HepG2 (cell line): ENCODE data around the gene ARFGEF3. TPM values are rescaled to one million over a fixed set of nuclear protein-coding genes. Genes with fewer than 3 reads are reported as not detected.

Source experiments
- ATAC-seq: fragments of 200-7000 bp; cut with Tn5 transposase; 3 replicates; pipeline ENCODE4 v1.9.1; 2020; ENCODE audit warnings: mild to moderate bottlenecking, moderate library complexity
- BruUV-seq: library from RNA; stranded (reverse); fragments of 400-500 nt; replicated peaks from 2 replicates; lab custom pipeline; 2021; lab: Mats Ljungman, UMichigan
- CTCF ChIA-PET: fragments of 300-600 bp; formaldehyde crosslinking; extraction: SDS; loops from one replicate; lab custom pipeline; 2021; ENCODE audit warnings: low total read pairs, inconsistent platforms, low intra/inter-chr PET ratio; lab: Yijun Ruan, JAX
- POLR2A ChIA-PET: fragments of 350-600 bp; sonication (Branson Sonifier 250); formaldehyde crosslinking; loops from one replicate; lab custom pipeline; 2020; ENCODE audit warnings: antibody characterized with exemption, inconsistent platforms; lab: Yijun Ruan, JAX
- DNase-seq: peaks from one replicate; pipeline ENCODE4 v3.0.0-alpha.2; 2015; ENCODE audit warnings: low spot score
- FAIRE-seq: peaks from 3 replicates; lab custom pipeline; 2011; peaks lifted over from hg19 to GRCh38; lab: Jason Lieb, UNC
- H2AFZ ChIP-seq: one replicate; pipeline ENCODE4 v1.6.1; 2011; ENCODE audit warnings: low read length, inconsistent platforms
- H3K27ac ChIP-seq: fragments of 300-600 bp; 3 replicates; pipeline ENCODE4 v1.8.0; 2011; ENCODE audit warnings: mixed run types, mild to moderate bottlenecking, mixed read lengths, low read length, inconsistent platforms; ENCODE audit not compliant: insufficient read depth; ENCODE audit errors: extremely low read length
- H3K27me3 ChIP-seq, 2 experiments: fragments of 200-600 bp in 1 of 2; 2 replicates in 1 of 2; 3 replicates in 1 of 2; pipeline versions ENCODE4 v1.6.0 to v1.8.0; 2011; ENCODE audit warnings: low read length in 2 of 2, mild to moderate bottlenecking in 2 of 2, moderate library complexity in 2 of 2, inconsistent platforms in 1 of 2; ENCODE audit not compliant: insufficient read depth in 2 of 2, control insufficient read depth in 1 of 2
- H3K36me3 ChIP-seq, 2 experiments: fragments of 200-600 bp in 1 of 2; replicated peaks in 1 of 2; 2 replicates in 1 of 2; 3 replicates in 1 of 2; pipeline versions ENCODE4 v1.5.1 to v1.8.0; 2011; ENCODE audit warnings: low read length in 2 of 2, inconsistent platforms in 1 of 2; ENCODE audit not compliant: insufficient read depth in 2 of 2, control insufficient read depth in 1 of 2
- H3K4me1 ChIP-seq: 2 replicates; pipeline ENCODE4 v1.5.1; 2012; ENCODE audit warnings: low read length, inconsistent platforms; ENCODE audit not compliant: insufficient read depth
- H3K4me2 ChIP-seq: 2 replicates; pipeline ENCODE4 v1.6.0; 2011; ENCODE audit warnings: low read depth, low read length, inconsistent platforms
- H3K4me3 ChIP-seq, 3 experiments: fragments of 200-600 bp in 1 of 3; sonication (generic), shearing (Covaris generic) in 1 of 3; replicated peaks in 1 of 3; 2 replicates each; pipeline ENCODE4 v1.5.1; 2011 to 2016; ENCODE audit warnings: low read length in 3 of 3, inconsistent platforms in 2 of 3, low read depth in 2 of 3, mild to moderate bottlenecking in 2 of 3, control low read depth in 1 of 3, mixed read lengths in 1 of 3; ENCODE audit not compliant: insufficient read depth in 1 of 3
- H3K79me2 ChIP-seq: one replicate; pipeline ENCODE4 v1.6.1; 2011; ENCODE audit warnings: low read length, inconsistent platforms; ENCODE audit not compliant: insufficient read depth
- H3K9ac ChIP-seq: 2 replicates; pipeline ENCODE4 v1.6.0; 2011; ENCODE audit warnings: mild to moderate bottlenecking, low read depth, low read length, inconsistent platforms; ENCODE audit not compliant: insufficient read depth
- H3K9me3 ChIP-seq: 2 replicates; pipeline ENCODE4 v1.5.1; 2012; ENCODE audit warnings: mild to moderate bottlenecking, low read length
- H4K20me1 ChIP-seq: 2 replicates; pipeline ENCODE4 v1.6.0; 2011; ENCODE audit warnings: inconsistent platforms, mild to moderate bottlenecking, low read length, moderate library complexity; ENCODE audit not compliant: insufficient read depth
- ASH2L ChIP-seq: fragments of 300-600, 200-600 bp; sonication (generic); IDR thresholded peaks from 2 replicates; pipeline ENCODE4 v1.7.0; 2017; ENCODE audit warnings: low read depth, mild to moderate bottlenecking, moderate library complexity, mixed read lengths, low read length; ENCODE audit not compliant: insufficient read length
- CBFB ChIP-seq: sonication (generic); formaldehyde crosslinking; IDR thresholded peaks from 2 replicates; pipeline ENCODE4 v1.4.0; 2020; ENCODE audit warnings: missing genetic modification reagents
- CHD4 ChIP-seq: fragments of 200-600 bp; sonication (generic); IDR thresholded peaks from 2 replicates; pipeline ENCODE4 v1.7.0; 2017; ENCODE audit warnings: mild to moderate bottlenecking, low read length, borderline replicate concordance
- CREM ChIP-seq, 2 experiments: sonication (generic) in 1 of 2; formaldehyde crosslinking in 1 of 2; IDR thresholded peaks; 2 replicates each; pipeline versions ENCODE4 v1.4.0 to v1.6.1; 2016 to 2020; ENCODE audit warnings: antibody characterized with exemption in 1 of 2, mild to moderate bottlenecking in 1 of 2, missing genetic modification reagents in 1 of 2
- HDAC1 ChIP-seq: sonication (generic); formaldehyde crosslinking; IDR thresholded peaks from 2 replicates; pipeline ENCODE4 v1.5.1; 2020; ENCODE audit warnings: mild to moderate bottlenecking, missing genetic modification reagents
- HDAC2 ChIP-seq: sonication (generic); formaldehyde crosslinking; IDR thresholded peaks from 2 replicates; pipeline ENCODE4 v1.4.0; 2020; ENCODE audit warnings: missing genetic modification reagents
- HNRNPH1 ChIP-seq: fragments of 200-400 bp; formaldehyde crosslinking; optimal IDR thresholded peaks from 2 replicates; pipeline ENCODE3; 2017; ENCODE audit warnings: mild to moderate bottlenecking, low read depth, low read length
- MXI1 ChIP-seq: IDR thresholded peaks from 3 replicates; pipeline ENCODE4 v1.6.1; 2012; ENCODE audit warnings: low read depth, low read length, inconsistent platforms, borderline replicate concordance
- REXO4 ChIP-seq: sonication (generic); formaldehyde crosslinking; IDR thresholded peaks from 2 replicates; pipeline ENCODE4 v1.8.0; 2022; ENCODE audit warnings: missing genetic modification reagents, mild to moderate bottlenecking, borderline replicate concordance
- SYNCRIP ChIP-seq: fragments of 200-400 bp; formaldehyde crosslinking; IDR thresholded peaks from 2 replicates; pipeline ENCODE4 v1.6.1; 2018; ENCODE audit warnings: mild to moderate bottlenecking, low read depth, low read length; ENCODE audit not compliant: insufficient read depth
- ZBTB8A ChIP-seq: sonication (generic); formaldehyde crosslinking; IDR thresholded peaks from 2 replicates; pipeline ENCODE4 v1.4.0; 2020; ENCODE audit warnings: mild to moderate bottlenecking, low read depth, missing genetic modification reagents, borderline replicate concordance
- ZMYM3 ChIP-seq: sonication (generic); formaldehyde crosslinking; IDR thresholded peaks from 2 replicates; pipeline ENCODE4 v1.5.1; 2020; ENCODE audit warnings: mild to moderate bottlenecking, missing genetic modification reagents
- ZNF24 ChIP-seq: fragments of 450-650 bp; IDR thresholded peaks from 2 replicates; pipeline ENCODE4 v1.6.1; 2017; ENCODE audit warnings: antibody characterized with exemption, mild to moderate bottlenecking
- ZNF251 ChIP-seq: sonication (generic); formaldehyde crosslinking; IDR thresholded peaks from 2 replicates; pipeline ENCODE4 v1.9.0; 2021; ENCODE audit warnings: mild to moderate bottlenecking, missing genetic modification reagents
- ZNF33B ChIP-seq: sonication (generic); formaldehyde crosslinking; IDR thresholded peaks from 2 replicates; pipeline ENCODE4 v1.5.1; 2020; ENCODE audit warnings: mild to moderate bottlenecking, missing genetic modification reagents
- ZNF589 ChIP-seq: sonication (generic); formaldehyde crosslinking; conservative IDR thresholded peaks from 2 replicates; pipeline ENCODE4 v1.8.0; 2022; ENCODE audit warnings: mild to moderate bottlenecking, moderate library complexity, missing genetic modification reagents
- ZNF652 ChIP-seq: IDR thresholded peaks from 2 replicates; pipeline ENCODE4 v1.6.1; 2016; ENCODE audit warnings: low read depth, borderline replicate concordance
- ZNF703 ChIP-seq: sonication (generic); formaldehyde crosslinking; IDR thresholded peaks from 2 replicates; pipeline ENCODE4 v1.5.1; 2020; ENCODE audit warnings: missing genetic modification reagents, mild to moderate bottlenecking, moderate library complexity, borderline replicate concordance
- ZNF737 ChIP-seq: sonication (generic); formaldehyde crosslinking; IDR thresholded peaks from 2 replicates; pipeline ENCODE4 v1.5.0; 2020; ENCODE audit warnings: missing genetic modification reagents, mild to moderate bottlenecking, borderline replicate concordance
- WGBS: methylation state at CpG from one replicate; pipeline ENCODE4 v1.1.6; 2017; ENCODE audit warnings: low lambda C conversion rate; 5-methylcytosine and 5-hydroxymethylcytosine counted together
- in situ Hi-C: cut with HindIII; loops from 2 replicates; pipeline ENCODE4 v1.10.0; 2017; ENCODE audit warnings: low pct_unique_long_range_greater_than_20kb; ENCODE audit not compliant: extremely low pct_ligation_motif_present
- intact Hi-C: fragments of 100-400 bp; cut with micrococcal nuclease; formaldehyde crosslinking; loops from one replicate; pipeline ENCODE4 v1.10.0; 2022; ENCODE audit not compliant: unreplicated experiment
- polyA plus RNA-seq, 8 experiments: library from polyadenylated mRNA; depleted of rRNA in 3 of 8; stranded (reverse) in 7 of 8; unstranded in 1 of 8; fragments of >200 nt; fragmentation: Illumina TruSeq in 4 of 8; extraction: Trizol in 4 of 8; gene quantifications; 2 replicates each; pipeline versions ENCODE4 v1.2.1 to v1.2.3, GENCODE V29; 2011 to 2016; ENCODE audit warnings: low read depth in 4 of 8, missing spikeins in 1 of 8, mixed read lengths in 1 of 8; ENCODE audit not compliant: insufficient read depth in 1 of 8
- total RNA-seq, 5 experiments: library from RNA; depleted of rRNA; stranded (reverse); fragments of >200 nt; fragmentation: Illumina TruSeq; extraction: Trizol; gene quantifications; 2 replicates each; pipeline ENCODE4 v1.2.3, GENCODE V29; 2016; ENCODE audit warnings: low read depth in 1 of 5
- TF ChIP-seq, protein P1 (sequence below): IDR thresholded peaks from 2 replicates; pipeline ENCODE4 v1.6.1; 2016; ENCODE audit warnings: mild to moderate bottlenecking, missing biosample characterization, missing genetic modification reagents
- TF ChIP-seq, protein P2 (sequence below): sonication (generic); formaldehyde crosslinking; IDR thresholded peaks from 2 replicates; pipeline ENCODE4 v1.4.0; 2020; ENCODE audit warnings: missing genetic modification reagents, borderline replicate concordance

Gene ARFGEF3
- total and polyA plus RNA-seq, 2 of the 13 experiments (the other 11 are each of a cell fraction or from before 2014, with no cell fraction given), result 0.60 to 2.6 TPM

DNA sequence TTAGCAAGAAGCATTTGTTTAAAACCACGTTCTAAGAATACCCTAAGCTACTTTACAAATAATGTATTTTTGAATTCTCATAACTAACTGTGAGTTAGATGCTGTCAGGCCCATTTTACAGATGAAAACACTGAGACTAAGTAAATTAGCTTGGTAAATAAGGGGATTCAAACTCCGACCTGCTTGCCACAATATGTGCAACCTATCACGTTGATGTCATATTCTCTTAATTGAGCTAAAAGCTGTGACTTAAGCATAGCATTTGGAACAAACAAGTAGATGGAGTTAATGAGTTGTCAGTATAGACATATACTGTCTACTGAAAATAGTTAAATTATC is 45.1 kb upstream of the ARFGEF3 start:
- no peaks in the 10 kb centered on the region for H3K36me3 ChIP-seq
- intact Hi-C loops, result loop anchor here (1.0 to 5.0 kb wide), 6 partner anchors 94 to 651 kb away; no protein-coding TSS in a partner anchor
- no peak for ATAC-seq
- no TSS peak for BruUV-seq
- ChIA-PET CTCF (interaction anchor here (1.7 to 3.4 kb wide), 4 partner anchors 161 to 401 kb away, joined by 7 to 53 read pairs (median 30); partner anchors contain the start of gene HEBP2), POLR2A (no interaction called here)
- H3K4me3 ChIP-seq, result no peak overlapping the region
- H3K9ac ChIP-seq, result no peak overlapping the region
- FAIRE-seq, result no peak
- H3K27me3 ChIP-seq, result no peaks in the 10 kb centered on the region
- no peak for DNase-seq
- WGBS, result 3% methylated on average over 3 of the region's 3 CpGs
- H3K79me2 ChIP-seq, result no peaks in the 10 kb centered on the region
- H3K9me3 ChIP-seq, result no peaks in the 10 kb centered on the region
- peaks cover 18% of the 10 kb centered on the region for H3K4me1 ChIP-seq
- no peak overlapping the region for H3K27ac ChIP-seq
- H3K4me2 ChIP-seq, result peak overlapping the region; percentile 56
- H2AFZ ChIP-seq, result no peak overlapping the region
- no peaks in the 10 kb centered on the region for H4K20me1 ChIP-seq
- in situ Hi-C loops, result loop anchor here (5.0 to 10.0 kb wide), 5 partner anchors 171 to 648 kb away; partner anchors contain the start of gene HEBP2
- TF ChIP-seq ZNF24, result no peak
- no peak for TF ChIP-seq MXI1
- TF ChIP-seq CHD4, result 0 out of 2 replicates have a peak, but pooled peaks have one; percentile 77
- TF ChIP-seq, protein P1, sequence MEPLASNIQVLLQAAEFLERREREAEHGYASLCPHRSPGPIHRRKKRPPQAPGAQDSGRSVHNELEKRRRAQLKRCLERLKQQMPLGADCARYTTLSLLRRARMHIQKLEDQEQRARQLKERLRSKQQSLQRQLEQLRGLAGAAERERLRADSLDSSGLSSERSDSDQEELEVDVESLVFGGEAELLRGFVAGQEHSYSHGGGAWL (CRISPR knock-in tag), result no peak
- TF ChIP-seq SYNCRIP, result no peak
- TF ChIP-seq ZNF703 (CRISPR knock-in tag), result no peak
- no peak for TF ChIP-seq ZNF33B (CRISPR knock-in tag)
- no peak for TF ChIP-seq ZNF737 (CRISPR knock-in tag)
- no peak for TF ChIP-seq ZNF652 (CRISPR knock-in tag)
- TF ChIP-seq CREM (IDR thresholded peaks at IDR 0.05), result no peak
- TF ChIP-seq CREM (CRISPR knock-in tag; IDR thresholded peaks at IDR 0.05), result no peak
- no peak for TF ChIP-seq HNRNPH1
- TF ChIP-seq REXO4 (CRISPR knock-in tag), result no peak
- 0 out of 2 replicates have a peak, but pooled peaks have one; percentile 13 for TF ChIP-seq HDAC2
- no peak for TF ChIP-seq ZNF251 (CRISPR knock-in tag)
- TF ChIP-seq ASH2L, result peak; percentile 22
- no peak for TF ChIP-seq ZNF589 (CRISPR knock-in tag)
- TF ChIP-seq, protein P2, sequence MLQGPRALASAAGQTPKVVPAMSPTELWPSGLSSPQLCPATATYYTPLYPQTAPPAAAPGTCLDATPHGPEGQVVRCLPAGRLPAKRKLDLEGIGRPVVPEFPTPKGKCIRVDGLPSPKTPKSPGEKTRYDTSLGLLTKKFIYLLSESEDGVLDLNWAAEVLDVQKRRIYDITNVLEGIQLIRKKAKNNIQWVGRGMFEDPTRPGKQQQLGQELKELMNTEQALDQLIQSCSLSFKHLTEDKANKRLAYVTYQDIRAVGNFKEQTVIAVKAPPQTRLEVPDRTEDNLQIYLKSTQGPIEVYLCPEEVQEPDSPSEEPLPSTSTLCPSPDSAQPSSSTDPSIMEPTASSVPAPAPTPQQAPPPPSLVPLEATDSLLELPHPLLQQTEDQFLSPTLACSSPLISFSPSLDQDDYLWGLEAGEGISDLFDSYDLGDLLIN (CRISPR knock-in tag), result no peak
- no peak for TF ChIP-seq ZBTB8A (CRISPR knock-in tag)
- TF ChIP-seq ZMYM3 (CRISPR knock-in tag), result peak; percentile 94
- no peak for TF ChIP-seq CBFB (CRISPR knock-in tag)
- peak; percentile 39; the same call in 1 of the 2 replicates for TF ChIP-seq HDAC1 (CRISPR knock-in tag)
